Measurements from ENCODE around the gene RADX. TPM values are rescaled to one million over a fixed set of nuclear protein-coding genes. Genes with fewer than 3 reads are reported as not detected.
A peak's percentile ranks its signal among the peaks of the same experiment; 100 is the strongest.

Gene RADX
- total and polyA plus RNA-seq, 2 donors = 1.2 to 7.6 TPM

DNA sequence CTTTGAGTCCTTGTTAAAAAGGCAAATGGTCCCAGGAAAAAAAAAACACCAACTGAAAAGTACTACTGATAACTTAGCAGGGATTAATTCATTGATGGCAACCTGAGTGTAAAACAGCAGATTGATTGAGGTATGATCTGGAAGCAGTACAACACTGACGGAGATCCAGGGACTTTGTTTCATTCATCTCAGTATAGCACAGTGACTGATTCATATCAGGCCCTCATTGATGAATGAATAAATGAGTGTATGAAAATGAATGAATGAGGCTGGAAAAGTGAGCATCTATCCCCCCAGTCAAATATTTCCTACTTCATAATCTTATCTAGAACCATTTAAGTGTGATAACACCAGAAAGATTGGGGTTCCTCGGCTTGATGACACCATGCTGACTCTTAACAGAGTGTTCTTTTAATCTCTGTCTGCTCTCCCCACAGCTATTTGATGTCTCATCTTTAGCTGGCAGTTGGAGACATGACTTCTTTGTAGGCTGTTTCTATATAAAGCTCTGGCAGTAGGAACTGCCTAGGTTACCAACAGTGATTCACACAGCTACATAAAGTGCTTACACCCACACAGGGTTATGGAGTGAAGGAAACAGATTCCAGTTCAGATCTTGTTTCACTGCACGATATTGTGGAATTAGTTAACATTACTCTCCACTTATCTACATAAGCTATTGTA is 96.1 kb downstream of the RADX start:
- H3K27me3 ChIP-seq (ENCODE audit: control insufficient read depth in 2 of 2, insufficient read depth in 1 of 2, low read length in 1 of 2) = no peaks in the 10 kb centered on the region
- no peaks in the 10 kb centered on the region for H3K36me3 ChIP-seq (ENCODE audit: control insufficient read depth in 2 of 2, insufficient read depth in 2 of 2, low read length in 1 of 2)
- 92% methylated on average over 3 of the region's 3 CpGs for WGBS
- no peak overlapping the region for H3K27ac ChIP-seq (ENCODE audit: low read depth in 1 of 2, low read length in 1 of 2)
- H3K4me3 ChIP-seq (ENCODE audit: low read length in 2 of 2) = no peak overlapping the region
- no peaks in the 10 kb centered on the region for H3K4me1 ChIP-seq (ENCODE audit: control insufficient read depth in 2 of 2, insufficient read depth in 2 of 2, low read length in 2 of 2)
- no peaks in the 10 kb centered on the region for H3K9me3 ChIP-seq (ENCODE audit: control insufficient read depth in 2 of 2, insufficient read depth in 1 of 2, low read length in 1 of 2)
- DNase-seq (ENCODE audit: low read depth in 6 of 9, low spot score in 9 of 9) = no peak

DNA sequence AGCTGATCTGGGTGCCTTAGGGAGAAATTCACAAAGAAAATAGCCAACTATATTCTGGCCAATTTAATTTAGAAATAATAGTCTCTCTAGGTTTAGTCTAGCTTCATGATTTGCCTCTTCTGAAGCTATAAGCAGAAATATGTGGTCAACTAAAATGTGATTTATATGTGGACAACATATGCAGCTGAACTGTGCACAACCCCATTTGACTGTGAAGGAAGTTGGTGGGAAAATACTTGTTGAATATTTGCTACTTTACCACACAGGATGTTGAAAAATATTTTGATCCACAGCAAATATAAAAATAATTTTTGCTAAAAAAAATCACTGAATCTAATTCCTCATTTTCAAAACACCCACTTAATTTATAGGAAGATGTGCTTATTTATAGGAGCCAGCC is 99.0 kb downstream of the RADX start:
- no peak for DNase-seq (ENCODE audit: low read depth in 6 of 9, low spot score in 9 of 9)
- Histone ChIP-seq H3K9me3 (ENCODE audit: control insufficient read depth in 2 of 2, insufficient read depth in 1 of 2, low read length in 1 of 2) (no peaks in the 10 kb centered on the region), H3K27ac (ENCODE audit: low read depth in 1 of 2, low read length in 1 of 2) (no peak overlapping the region), H3K36me3 (ENCODE audit: control insufficient read depth in 2 of 2, insufficient read depth in 2 of 2, low read length in 1 of 2) (no peaks in the 10 kb centered on the region), H3K4me1 (ENCODE audit: control insufficient read depth in 2 of 2, insufficient read depth in 2 of 2, low read length in 2 of 2) (no peaks in the 10 kb centered on the region), H3K4me3 (ENCODE audit: low read length in 2 of 2) (no peak overlapping the region), H3K27me3 (ENCODE audit: control insufficient read depth in 2 of 2, insufficient read depth in 1 of 2, low read length in 1 of 2) (no peaks in the 10 kb centered on the region)

DNA sequence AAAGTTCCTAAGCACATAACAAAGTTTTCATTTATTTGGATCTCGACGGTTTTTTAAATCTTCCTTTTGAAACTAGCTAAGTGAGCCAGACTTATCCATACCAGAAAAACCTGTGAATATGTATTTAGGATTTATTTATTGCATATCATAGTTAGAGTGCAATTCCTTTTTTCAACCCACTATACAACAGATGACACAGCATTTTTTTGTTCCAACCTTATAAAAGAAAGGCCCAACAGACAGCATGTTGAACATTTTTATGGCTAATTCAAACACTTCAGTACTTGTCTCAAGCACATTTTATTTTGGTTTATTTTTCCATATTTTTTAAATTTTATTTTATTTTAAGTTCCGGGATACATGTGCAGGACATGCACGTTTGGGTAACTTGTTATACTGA is 99.6 kb downstream of the RADX start:
- H3K27me3 ChIP-seq (ENCODE audit: control insufficient read depth in 2 of 2, insufficient read depth in 1 of 2, low read length in 1 of 2) = no peaks in the 10 kb centered on the region
- H3K4me1 ChIP-seq (ENCODE audit: control insufficient read depth in 2 of 2, insufficient read depth in 2 of 2, low read length in 2 of 2) = no peaks in the 10 kb centered on the region
- DNase-seq (ENCODE audit: low read depth in 6 of 9, low spot score in 9 of 9) = no peak
- H3K36me3 ChIP-seq (ENCODE audit: control insufficient read depth in 2 of 2, insufficient read depth in 2 of 2, low read length in 1 of 2) = no peaks in the 10 kb centered on the region
- H3K9me3 ChIP-seq (ENCODE audit: control insufficient read depth in 2 of 2, insufficient read depth in 1 of 2, low read length in 1 of 2) = no peaks in the 10 kb centered on the region
- no peak overlapping the region for H3K27ac ChIP-seq (ENCODE audit: low read depth in 1 of 2, low read length in 1 of 2)
- no peak overlapping the region for H3K4me3 ChIP-seq (ENCODE audit: low read length in 2 of 2)
- 96% methylated on average over 4 of the region's 4 CpGs for WGBS

DNA sequence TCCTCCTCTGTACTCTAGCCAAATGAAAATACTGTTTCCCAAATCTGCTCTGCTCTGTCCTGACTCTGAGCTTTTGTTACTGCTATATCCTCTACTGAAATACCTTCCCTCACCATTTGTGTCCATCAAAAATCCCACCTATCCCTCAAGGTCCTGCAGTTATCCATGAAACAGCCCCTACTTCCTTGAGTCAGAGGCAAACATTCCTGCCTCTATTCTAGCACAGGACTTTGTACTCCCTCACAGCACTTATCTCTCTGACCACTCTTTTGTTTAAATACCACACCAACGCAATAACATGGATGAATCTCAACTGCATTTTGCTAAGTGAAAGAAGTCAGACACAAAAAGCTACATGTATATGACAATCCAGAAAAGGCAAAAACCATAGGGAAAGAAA is 104.2 kb downstream of the RADX start:
- Histone ChIP-seq H3K4me3 (ENCODE audit: low read length in 2 of 2) (no peak overlapping the region), H3K9me3 (ENCODE audit: control insufficient read depth in 2 of 2, insufficient read depth in 1 of 2, low read length in 1 of 2) (no peaks in the 10 kb centered on the region), H3K36me3 (ENCODE audit: control insufficient read depth in 2 of 2, insufficient read depth in 2 of 2, low read length in 1 of 2) (no peaks in the 10 kb centered on the region), H3K4me1 (ENCODE audit: control insufficient read depth in 2 of 2, insufficient read depth in 2 of 2, low read length in 2 of 2) (no peaks in the 10 kb centered on the region), H3K27ac (ENCODE audit: low read depth in 1 of 2, low read length in 1 of 2) (no peak overlapping the region), H3K27me3 (ENCODE audit: control insufficient read depth in 2 of 2, insufficient read depth in 1 of 2, low read length in 1 of 2) (no peaks in the 10 kb centered on the region)
- DNase-seq (ENCODE audit: low read depth in 6 of 9, low spot score in 9 of 9) = no peak
- 96% methylated on average over 1 of the region's 1 CpG for WGBS

DNA sequence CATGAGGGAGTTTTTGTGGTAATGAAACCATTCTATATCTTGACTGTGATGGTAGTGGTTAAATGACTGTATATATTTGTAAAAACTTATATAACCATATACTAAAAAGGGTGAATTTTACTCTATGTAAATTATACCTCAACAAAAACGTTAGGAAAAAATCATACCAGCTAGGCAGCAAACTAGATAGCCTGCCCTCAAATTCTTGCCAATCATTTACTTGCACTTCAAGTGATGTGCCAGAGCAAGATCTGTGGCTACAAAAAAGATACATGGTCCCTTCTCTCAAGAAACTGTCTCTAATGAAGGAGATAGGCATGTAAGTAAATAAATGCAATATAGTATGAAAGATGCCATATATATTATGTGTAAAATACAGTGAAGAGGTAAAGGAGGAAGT is 104.7 kb downstream of the RADX start:
- no peak for DNase-seq (ENCODE audit: low read depth in 6 of 9, low spot score in 9 of 9)
- no peak overlapping the region for H3K27ac ChIP-seq (ENCODE audit: low read depth in 1 of 2, low read length in 1 of 2)
- H3K9me3 ChIP-seq (ENCODE audit: control insufficient read depth in 2 of 2, insufficient read depth in 1 of 2, low read length in 1 of 2) = no peaks in the 10 kb centered on the region
- 72% methylated on average over 1 of the region's 1 CpG for WGBS
- no peaks in the 10 kb centered on the region for H3K4me1 ChIP-seq (ENCODE audit: control insufficient read depth in 2 of 2, insufficient read depth in 2 of 2, low read length in 2 of 2)
- H3K27me3 ChIP-seq (ENCODE audit: control insufficient read depth in 2 of 2, insufficient read depth in 1 of 2, low read length in 1 of 2) = no peaks in the 10 kb centered on the region
- H3K36me3 ChIP-seq (ENCODE audit: control insufficient read depth in 2 of 2, insufficient read depth in 2 of 2, low read length in 1 of 2) = no peaks in the 10 kb centered on the region
- H3K4me3 ChIP-seq (ENCODE audit: low read length in 2 of 2) = no peak overlapping the region

DNA sequence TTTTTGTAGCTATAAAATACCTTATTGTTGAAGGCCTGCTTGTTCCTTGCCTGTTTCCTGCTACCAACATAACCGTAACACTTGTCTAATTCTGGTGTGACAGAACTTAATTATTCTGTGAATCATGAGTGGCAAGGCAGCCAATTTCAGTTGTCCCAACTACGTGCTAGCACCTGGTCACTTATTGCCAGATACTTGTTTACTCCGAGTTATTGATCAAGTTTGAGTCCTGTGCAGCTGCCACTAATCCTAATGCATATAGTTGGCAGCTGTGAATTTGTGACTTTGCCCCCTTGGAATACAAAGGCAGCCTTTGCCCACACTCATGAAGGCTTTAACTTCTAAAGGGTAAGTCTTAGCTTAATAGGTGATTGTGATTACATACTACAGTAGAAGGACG is 106.9 kb downstream of the RADX start:
- no peak overlapping the region for H3K27ac ChIP-seq (ENCODE audit: low read depth in 1 of 2, low read length in 1 of 2)
- H3K9me3 ChIP-seq (ENCODE audit: control insufficient read depth in 2 of 2, insufficient read depth in 1 of 2, low read length in 1 of 2) = no peaks in the 10 kb centered on the region
- H3K4me3 ChIP-seq (ENCODE audit: low read length in 2 of 2) = no peak overlapping the region
- WGBS = 94% methylated on average over 4 of the region's 4 CpGs
- no peaks in the 10 kb centered on the region for H3K27me3 ChIP-seq (ENCODE audit: control insufficient read depth in 2 of 2, insufficient read depth in 1 of 2, low read length in 1 of 2)
- H3K4me1 ChIP-seq (ENCODE audit: control insufficient read depth in 2 of 2, insufficient read depth in 2 of 2, low read length in 2 of 2) = no peaks in the 10 kb centered on the region
- no peak for DNase-seq (ENCODE audit: low read depth in 6 of 9, low spot score in 9 of 9)
- no peaks in the 10 kb centered on the region for H3K36me3 ChIP-seq (ENCODE audit: control insufficient read depth in 2 of 2, insufficient read depth in 2 of 2, low read length in 1 of 2)

DNA sequence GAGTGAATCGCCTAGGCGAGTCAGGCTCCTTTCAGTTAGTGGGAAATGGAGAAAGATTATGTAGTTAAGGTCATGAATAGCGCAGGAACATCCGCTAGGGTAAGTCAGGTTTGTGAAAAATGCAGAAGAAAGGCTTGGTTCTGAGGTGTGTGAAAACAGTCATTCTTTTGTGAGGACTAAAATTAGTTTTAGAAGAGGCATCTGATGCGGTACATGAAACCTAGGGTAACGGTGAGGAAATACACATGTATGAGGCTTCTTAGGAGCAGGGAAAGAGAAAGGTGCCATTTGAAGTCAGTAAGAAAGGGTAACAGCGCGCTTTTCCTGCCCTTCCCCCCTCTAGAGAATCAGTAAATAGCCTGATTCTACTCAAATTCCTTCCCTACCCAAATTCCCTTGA is 114.2 kb downstream of the RADX start:
- DNase-seq (ENCODE audit: low read depth in 6 of 9, low spot score in 9 of 9) = no peak
- Histone ChIP-seq H3K4me1 (ENCODE audit: control insufficient read depth in 2 of 2, insufficient read depth in 2 of 2, low read length in 2 of 2) (no peaks in the 10 kb centered on the region), H3K36me3 (ENCODE audit: control insufficient read depth in 2 of 2, insufficient read depth in 2 of 2, low read length in 1 of 2) (no peaks in the 10 kb centered on the region), H3K9me3 (ENCODE audit: control insufficient read depth in 2 of 2, insufficient read depth in 1 of 2, low read length in 1 of 2) (no peaks in the 10 kb centered on the region), H3K4me3 (ENCODE audit: low read length in 2 of 2) (no peak overlapping the region), H3K27me3 (ENCODE audit: control insufficient read depth in 2 of 2, insufficient read depth in 1 of 2, low read length in 1 of 2) (peaks cover 10 to 21% of the 10 kb centered on the region in 2 donors), H3K27ac (ENCODE audit: low read depth in 1 of 2, low read length in 1 of 2) (no peak overlapping the region)
- 9% methylated on average over 8 of the region's 8 CpGs for WGBS

DNA sequence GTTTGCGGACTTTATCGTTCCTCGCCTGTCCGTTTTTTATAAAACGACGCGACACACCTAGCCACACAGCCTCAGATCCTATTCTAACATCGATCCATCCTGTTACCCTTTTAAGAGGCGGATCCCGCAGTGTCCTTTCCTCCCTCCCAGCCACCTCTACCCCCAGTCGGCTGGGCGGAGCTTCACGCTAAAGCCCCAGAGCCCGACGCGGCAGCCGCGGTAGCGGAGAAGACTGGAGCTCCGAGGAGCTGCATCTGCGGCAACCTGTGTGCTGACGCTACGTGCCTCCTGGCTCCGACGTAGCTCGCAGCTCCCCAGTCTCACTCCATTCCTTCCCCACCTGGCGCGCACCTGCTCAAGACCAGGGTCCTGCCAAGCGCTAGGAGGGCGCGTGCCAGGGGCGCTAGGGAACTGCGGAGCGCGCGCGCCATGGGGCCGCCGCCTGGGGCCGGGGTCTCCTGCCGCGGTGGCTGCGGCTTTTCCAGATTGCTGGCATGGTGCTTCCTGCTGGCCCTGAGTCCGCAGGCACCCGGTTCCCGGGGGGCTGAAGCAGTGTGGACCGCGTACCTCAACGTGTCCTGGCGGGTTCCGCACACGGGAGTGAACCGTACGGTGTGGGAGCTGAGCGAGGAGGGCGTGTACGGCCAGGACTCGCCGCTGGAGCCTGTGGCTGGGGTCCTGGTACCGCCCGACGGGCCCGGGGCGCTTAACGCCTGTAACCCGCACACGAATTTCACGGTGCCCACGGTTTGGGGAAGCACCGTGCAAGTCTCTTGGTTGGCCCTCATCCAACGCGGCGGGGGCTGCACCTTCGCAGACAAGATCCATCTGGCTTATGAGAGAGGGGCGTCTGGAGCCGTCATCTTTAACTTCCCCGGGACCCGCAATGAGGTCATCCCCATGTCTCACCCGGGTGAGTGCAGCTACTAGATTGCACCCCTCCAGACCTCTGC is 115.0 kb downstream of the RADX start, which contains the start of gene RNF128:
Gene RNF128 (plus strand): TSS at position 217 of the 953 bp plus-strand sequence. CDS start 213 bp downstream, at position 430.
- Histone ChIP-seq H3K27me3 (ENCODE audit: control insufficient read depth in 2 of 2, insufficient read depth in 1 of 2, low read length in 1 of 2) (peaks cover 10 to 21% of the 10 kb centered on the region in 2 donors), H3K4me3 (ENCODE audit: low read length in 2 of 2) (peak within 1 kb of the TSS; percentile 9 to 16), H3K27ac (ENCODE audit: low read depth in 1 of 2, low read length in 1 of 2) (peak within 1 kb of the TSS in 1 of 2 donors; percentile 18), H3K36me3 (ENCODE audit: control insufficient read depth in 2 of 2, insufficient read depth in 2 of 2, low read length in 1 of 2) (no peaks in the 10 kb centered on the region), H3K4me1 (ENCODE audit: control insufficient read depth in 2 of 2, insufficient read depth in 2 of 2, low read length in 2 of 2) (no peaks in the 10 kb centered on the region), H3K9me3 (ENCODE audit: control insufficient read depth in 2 of 2, insufficient read depth in 1 of 2, low read length in 1 of 2) (no peaks in the 10 kb centered on the region)
- DNase-seq (ENCODE audit: low read depth in 6 of 9, low spot score in 9 of 9) = no peak
- 4% methylated on average over 79 of the region's 79 CpGs for WGBS

DNA sequence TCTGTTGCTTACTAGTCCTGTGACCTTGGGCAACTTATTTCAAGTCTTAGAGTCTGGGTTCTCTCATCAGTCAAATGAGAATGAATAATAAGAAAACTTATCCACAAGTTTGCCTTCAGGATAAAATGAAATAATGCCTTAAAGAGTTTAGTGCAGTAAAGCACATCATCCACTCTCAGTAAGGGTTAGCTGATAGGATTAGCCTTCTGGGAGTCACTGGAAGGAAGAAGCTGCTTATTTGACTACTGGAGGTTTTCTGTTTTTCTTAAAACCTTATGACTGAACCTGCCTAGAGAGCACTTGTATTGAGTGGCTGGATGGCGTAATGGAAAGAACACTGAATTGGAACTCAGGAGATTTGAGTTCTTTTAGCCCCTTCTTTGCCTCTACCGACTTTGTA is 116.6 kb downstream of the RADX start:
- H3K4me1 ChIP-seq (ENCODE audit: control insufficient read depth in 2 of 2, insufficient read depth in 2 of 2, low read length in 2 of 2) = no peaks in the 10 kb centered on the region
- 89% methylated on average over 2 of the region's 2 CpGs for WGBS
- H3K9me3 ChIP-seq (ENCODE audit: control insufficient read depth in 2 of 2, insufficient read depth in 1 of 2, low read length in 1 of 2) = no peaks in the 10 kb centered on the region
- DNase-seq (ENCODE audit: low read depth in 6 of 9, low spot score in 9 of 9) = no peak
- H3K4me3 ChIP-seq (ENCODE audit: low read length in 2 of 2) = no peak overlapping the region
- H3K27ac ChIP-seq (ENCODE audit: low read depth in 1 of 2, low read length in 1 of 2) = no peak overlapping the region
- H3K36me3 ChIP-seq (ENCODE audit: control insufficient read depth in 2 of 2, insufficient read depth in 2 of 2, low read length in 1 of 2) = no peaks in the 10 kb centered on the region
- peaks cover 10 to 21% of the 10 kb centered on the region in 2 donors for H3K27me3 ChIP-seq (ENCODE audit: control insufficient read depth in 2 of 2, insufficient read depth in 1 of 2, low read length in 1 of 2)

Measured in thymus (tissue), 11 donors.